Measurements from ENCODE around the gene ZNF160. TPM values are rescaled to one million over a fixed set of nuclear protein-coding genes. Genes with fewer than 3 reads are reported as not detected.

The ZNF160 gene
- polyA plus RNA-seq (2013, experiment 1 of 2): 14.8 TPM
- polyA plus RNA-seq (2013, experiment 2 of 2): 15.4 TPM

DNA sequence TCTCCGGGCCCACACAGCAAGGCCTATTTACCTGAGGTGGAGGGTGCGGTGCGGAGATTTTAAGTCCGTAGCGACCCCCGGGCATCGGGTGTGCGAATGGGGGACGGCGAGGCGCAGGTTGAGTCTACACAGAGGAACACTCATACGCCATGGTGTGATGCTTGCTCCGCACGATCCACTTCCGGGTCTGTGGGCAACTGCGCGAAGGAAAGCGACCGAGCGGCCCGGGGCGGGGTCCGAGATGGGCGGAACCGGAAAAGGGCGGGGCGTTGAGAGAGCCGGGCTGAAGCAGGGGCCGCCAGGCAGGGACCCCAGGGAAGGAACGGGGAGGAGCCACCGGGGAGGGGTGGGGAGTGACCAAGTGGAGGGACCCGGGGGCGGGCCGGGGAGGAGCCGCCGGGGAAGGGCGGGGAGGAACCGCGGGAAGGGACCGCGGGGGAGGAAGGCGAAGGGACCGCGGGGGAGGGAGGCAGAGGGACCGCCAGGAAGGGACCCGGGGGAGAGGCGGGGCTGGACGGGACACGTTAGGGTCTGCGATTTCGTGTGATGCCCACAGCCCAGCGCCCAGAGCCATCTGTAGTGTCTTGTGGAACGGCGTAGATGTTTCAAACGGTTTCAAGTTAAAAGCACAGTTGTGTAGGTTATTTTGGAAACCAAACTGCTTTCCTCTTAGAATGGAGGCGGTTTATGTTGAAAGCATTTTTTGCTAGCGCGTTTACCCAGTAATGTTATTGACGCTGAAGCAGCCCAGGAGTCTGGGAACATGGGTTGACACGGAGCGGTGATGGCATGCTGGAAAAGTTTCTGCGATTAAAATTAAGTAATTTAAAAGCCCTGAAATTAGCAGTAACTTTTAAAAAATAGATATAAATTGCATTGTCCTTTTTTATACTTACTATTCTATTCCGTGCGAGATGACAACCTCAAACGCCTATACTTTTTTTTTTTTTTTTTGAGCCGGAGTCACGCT, at the start of gene ZNF160:
ZNF160 (minus strand) TSS at position 189 of the 970 bp plus-strand sequence. CDS start 17,146 bp downstream, outside the sequence.
- Histone ChIP-seq H2BK120ac (ENCODE audit: low read depth, low read length) (no peak within 1 kb of the TSS), H3K4ac (ENCODE audit: low read length) (no peak within 1 kb of the TSS), H2AFZ (ENCODE audit: low read length) (peak within 1 kb of the TSS; percentile 94), H2BK15ac (ENCODE audit: low read length) (no peak within 1 kb of the TSS), H3K79me1 (ENCODE audit: low read depth, low read length) (peaks cover 3% of the 10 kb centered on the region), H3K4me1 (ENCODE audit: control insufficient read depth in 2 of 2, insufficient read depth in 1 of 2, low read depth in 1 of 2, low read length in 2 of 2) (peaks cover 0 to 4% of the 10 kb centered on the region in 2 donors), H3K23ac (ENCODE audit: low read depth, low read length, poor library complexity) (peak within 1 kb of the TSS; percentile 96), H3K18ac (ENCODE audit: low read length) (peak within 1 kb of the TSS; percentile 94), H2AK5ac (ENCODE audit: low read depth, low read length) (no peak within 1 kb of the TSS), H2BK5ac (ENCODE audit: low read length) (peak within 1 kb of the TSS; percentile 87), H3K14ac (ENCODE audit: low read length) (peak within 1 kb of the TSS; percentile 96), H4K91ac (ENCODE audit: low read depth, low read length, poor library complexity) (no peak within 1 kb of the TSS), H3K9ac (ENCODE audit: low read depth, low read length, poor library complexity) (peak within 1 kb of the TSS; percentile 87), H3K4me2 (ENCODE audit: insufficient read depth, low read length, poor library complexity, severe bottlenecking) (peak within 1 kb of the TSS; percentile 86), H3K27me3 (ENCODE audit: control insufficient read depth in 3 of 3, insufficient read depth in 3 of 3, low read depth in 1 of 3, low read length in 3 of 3) (no peaks in the 10 kb centered on the region), H3K9me3 (replicated peaks in 1 of 2; ENCODE audit: control insufficient read depth in 2 of 2, insufficient read depth in 1 of 2, low read depth in 1 of 2, low read length in 2 of 2) (peaks cover 0 to 24% of the 10 kb centered on the region in 2 donors), H3K36me3 (replicated peaks in 1 of 2; ENCODE audit: control insufficient read depth in 2 of 2, insufficient read depth in 2 of 2, low read length in 2 of 2) (peaks cover 4 to 34% of the 10 kb centered on the region in 2 donors), H4K8ac (ENCODE audit: low read depth, low read length) (no peak within 1 kb of the TSS), H3K4me3 (ENCODE audit: low read length in 2 of 2) (peak within 1 kb of the TSS; percentile 90 to 100), H3K27ac (replicated peaks; ENCODE audit: low read length) (peak within 1 kb of the TSS; percentile 46), H2BK12ac (ENCODE audit: low read length) (no peak within 1 kb of the TSS)
- no CpG with 5 or more reads among the region's 67 CpGs for WGBS, 2 donors (ENCODE audit: extremely low coverage in 2 of 2, insufficient read length in 2 of 2, insufficient replicate concordance in 1 of 2)
- DNase-seq (ENCODE audit: low spot score): peak; percentile 95

GRCh38 chr19:53147645-53148044, 44.4 kb upstream of the ZNF160 start:
- peaks cover 11 to 89% of the 10 kb centered on the region in 2 donors for H3K36me3 ChIP-seq (replicated peaks in 1 of 2; ENCODE audit: control insufficient read depth in 2 of 2, insufficient read depth in 2 of 2, low read length in 2 of 2)
- H4K8ac ChIP-seq (ENCODE audit: low read depth, low read length): no peak overlapping the region
- H3K79me1 ChIP-seq (ENCODE audit: low read depth, low read length): no peaks in the 10 kb centered on the region
- H3K23ac ChIP-seq (ENCODE audit: low read depth, low read length, poor library complexity): no peak overlapping the region
- no peaks in the 10 kb centered on the region for H3K27me3 ChIP-seq (ENCODE audit: control insufficient read depth in 3 of 3, insufficient read depth in 3 of 3, low read depth in 1 of 3, low read length in 3 of 3)
- no peak overlapping the region for H3K4me3 ChIP-seq (ENCODE audit: low read length in 2 of 2)
- H3K18ac ChIP-seq (ENCODE audit: low read length): no peak overlapping the region
- no peak overlapping the region for H3K14ac ChIP-seq (ENCODE audit: low read length)
- H4K91ac ChIP-seq (ENCODE audit: low read depth, low read length, poor library complexity): no peak overlapping the region
- no peak overlapping the region for H3K4me2 ChIP-seq (ENCODE audit: insufficient read depth, low read length, poor library complexity, severe bottlenecking)
- H2AFZ ChIP-seq (ENCODE audit: low read length): no peak overlapping the region
- H2BK5ac ChIP-seq (ENCODE audit: low read length): no peak overlapping the region
- H2BK12ac ChIP-seq (ENCODE audit: low read length): no peak overlapping the region
- peaks cover 21 to 81% of the 10 kb centered on the region in 2 donors for H3K9me3 ChIP-seq (replicated peaks in 1 of 2; ENCODE audit: control insufficient read depth in 2 of 2, insufficient read depth in 1 of 2, low read depth in 1 of 2, low read length in 2 of 2)
- no peak overlapping the region for H3K4ac ChIP-seq (ENCODE audit: low read length)
- no peak overlapping the region for H2AK5ac ChIP-seq (ENCODE audit: low read depth, low read length)
- no peak overlapping the region for H2BK120ac ChIP-seq (ENCODE audit: low read depth, low read length)
- no peak overlapping the region for H3K27ac ChIP-seq (replicated peaks; ENCODE audit: low read length)
- H2BK15ac ChIP-seq (ENCODE audit: low read length): no peak overlapping the region
- no peaks in the 10 kb centered on the region for H3K4me1 ChIP-seq (ENCODE audit: control insufficient read depth in 2 of 2, insufficient read depth in 1 of 2, low read depth in 1 of 2, low read length in 2 of 2)
- no peak overlapping the region for H3K9ac ChIP-seq (ENCODE audit: low read depth, low read length, poor library complexity)
- DNase-seq (ENCODE audit: low spot score): no peak

GRCh38 chr19:53140351-53140750, 37.1 kb upstream of the ZNF160 start:
- Histone ChIP-seq H3K27ac (replicated peaks; ENCODE audit: low read length) (no peak overlapping the region), H3K27me3 (ENCODE audit: control insufficient read depth in 3 of 3, insufficient read depth in 3 of 3, low read depth in 1 of 3, low read length in 3 of 3) (no peaks in the 10 kb centered on the region), H3K14ac (ENCODE audit: low read length) (no peak overlapping the region), H2BK15ac (ENCODE audit: low read length) (no peak overlapping the region), H3K4me2 (ENCODE audit: insufficient read depth, low read length, poor library complexity, severe bottlenecking) (no peak overlapping the region), H2BK120ac (ENCODE audit: low read depth, low read length) (no peak overlapping the region), H3K23ac (ENCODE audit: low read depth, low read length, poor library complexity) (no peak overlapping the region), H3K4me3 (ENCODE audit: low read length in 2 of 2) (no peak overlapping the region), H3K4me1 (ENCODE audit: control insufficient read depth in 2 of 2, insufficient read depth in 1 of 2, low read depth in 1 of 2, low read length in 2 of 2) (no peaks in the 10 kb centered on the region), H4K8ac (ENCODE audit: low read depth, low read length) (no peak overlapping the region), H3K36me3 (replicated peaks in 1 of 2; ENCODE audit: control insufficient read depth in 2 of 2, insufficient read depth in 2 of 2, low read length in 2 of 2) (peaks cover 14 to 58% of the 10 kb centered on the region in 2 donors), H3K9ac (ENCODE audit: low read depth, low read length, poor library complexity) (no peak overlapping the region), H3K4ac (ENCODE audit: low read length) (no peak overlapping the region), H2AFZ (ENCODE audit: low read length) (no peak overlapping the region), H4K91ac (ENCODE audit: low read depth, low read length, poor library complexity) (no peak overlapping the region), H2BK5ac (ENCODE audit: low read length) (no peak overlapping the region), H2BK12ac (ENCODE audit: low read length) (no peak overlapping the region), H3K18ac (ENCODE audit: low read length) (no peak overlapping the region), H3K79me1 (ENCODE audit: low read depth, low read length) (no peaks in the 10 kb centered on the region), H3K9me3 (replicated peaks in 1 of 2; ENCODE audit: control insufficient read depth in 2 of 2, insufficient read depth in 1 of 2, low read depth in 1 of 2, low read length in 2 of 2) (peaks cover 31 to 74% of the 10 kb centered on the region in 2 donors), H2AK5ac (ENCODE audit: low read depth, low read length) (no peak overlapping the region)
- WGBS, 2 donors (ENCODE audit: extremely low coverage in 2 of 2, insufficient read length in 2 of 2, insufficient replicate concordance in 1 of 2): no CpG with 5 or more reads among the region's 4 CpGs
- no peak for DNase-seq (ENCODE audit: low spot score)

DNA sequence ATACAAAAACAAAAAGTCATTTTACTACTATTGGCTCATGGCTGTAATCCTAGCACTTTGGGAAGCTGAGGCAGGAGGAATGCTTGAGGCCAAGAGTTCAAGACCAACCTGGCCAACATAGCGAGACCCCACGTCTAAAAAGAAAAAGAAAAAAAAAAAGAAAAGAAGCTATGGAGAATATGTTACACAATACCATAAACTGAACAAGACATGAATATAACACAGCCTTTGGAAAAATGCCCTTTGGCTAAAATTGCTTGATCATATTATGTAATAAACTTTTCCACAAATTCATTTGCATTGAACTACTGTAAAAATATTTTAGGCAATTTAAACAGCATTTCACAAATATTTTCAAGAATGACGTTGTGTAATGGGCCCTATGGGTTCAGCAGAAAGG, 33.2 kb upstream of the ZNF160 start:
- H2BK5ac ChIP-seq (ENCODE audit: low read length): no peak overlapping the region

More for the DNA sequence above, 33.2 kb upstream of the ZNF160 start:
- peaks cover 19 to 46% of the 10 kb centered on the region in 2 donors for H3K9me3 ChIP-seq (replicated peaks in 1 of 2; ENCODE audit: control insufficient read depth in 2 of 2, insufficient read depth in 1 of 2, low read depth in 1 of 2, low read length in 2 of 2)
- no peak overlapping the region for H3K4me2 ChIP-seq (ENCODE audit: insufficient read depth, low read length, poor library complexity, severe bottlenecking)
- no peaks in the 10 kb centered on the region for H3K27me3 ChIP-seq (ENCODE audit: control insufficient read depth in 3 of 3, insufficient read depth in 3 of 3, low read depth in 1 of 3, low read length in 3 of 3)
- no peak overlapping the region for H3K23ac ChIP-seq (ENCODE audit: low read depth, low read length, poor library complexity)
- no peak overlapping the region for H2BK15ac ChIP-seq (ENCODE audit: low read length)
- no peak overlapping the region for H2BK120ac ChIP-seq (ENCODE audit: low read depth, low read length)
- peaks cover 0 to 5% of the 10 kb centered on the region in 2 donors for H3K4me1 ChIP-seq (ENCODE audit: control insufficient read depth in 2 of 2, insufficient read depth in 1 of 2, low read depth in 1 of 2, low read length in 2 of 2)
- H3K18ac ChIP-seq (ENCODE audit: low read length): no peak overlapping the region
- no peak overlapping the region for H4K8ac ChIP-seq (ENCODE audit: low read depth, low read length)
- no CpG with 5 or more reads among the region's 3 CpGs for WGBS, 2 donors (ENCODE audit: extremely low coverage in 2 of 2, insufficient read length in 2 of 2, insufficient replicate concordance in 1 of 2)
- H3K36me3 ChIP-seq (replicated peaks in 1 of 2; ENCODE audit: control insufficient read depth in 2 of 2, insufficient read depth in 2 of 2, low read length in 2 of 2): peaks cover 6 to 26% of the 10 kb centered on the region in 2 donors
- no peak overlapping the region for H2BK12ac ChIP-seq (ENCODE audit: low read length)
- H3K4me3 ChIP-seq (ENCODE audit: low read length in 2 of 2): no peak overlapping the region
- no peak overlapping the region for H2AFZ ChIP-seq (ENCODE audit: low read length)
- H3K14ac ChIP-seq (ENCODE audit: low read length): no peak overlapping the region
- H3K4ac ChIP-seq (ENCODE audit: low read length): no peak overlapping the region
- no peak overlapping the region for H3K9ac ChIP-seq (ENCODE audit: low read depth, low read length, poor library complexity)
- H4K91ac ChIP-seq (ENCODE audit: low read depth, low read length, poor library complexity): no peak overlapping the region
- no peaks in the 10 kb centered on the region for H3K79me1 ChIP-seq (ENCODE audit: low read depth, low read length)
- no peak overlapping the region for H3K27ac ChIP-seq (replicated peaks; ENCODE audit: low read length)
- no peak overlapping the region for H2AK5ac ChIP-seq (ENCODE audit: low read depth, low read length)
- no peak for DNase-seq (ENCODE audit: low spot score)

All from neuronal stem cell (in vitro differentiated cells).